GM23338 (cell line): ENCODE measurements around the gene FAM13A. TPM values are rescaled to one million over a fixed set of nuclear protein-coding genes. Genes with fewer than 3 reads are reported as not detected.
"Not testable (repeated sequence)": the region's sequence is repeated elsewhere in the genome, so short reads cannot be mapped to it uniquely, and the experiment has no call there.

Experiments
- ATAC-seq: fragments of 200-7000 bp; cut with Tn5 transposase; 3 replicates; pipeline ENCODE4 v1.9.1; 2020
- DNase-seq: peaks from one replicate; pipeline ENCODE4 v3.0.0-alpha.2; 2015; ENCODE audit warnings: low spot score
- H2AFZ ChIP-seq: fragments of 200-600 bp; sonication (generic); 2 replicates; pipeline ENCODE4 v1.8.0; 2016; ENCODE audit warnings: antibody characterized with exemption, mild to moderate bottlenecking, moderate library complexity
- H3F3A ChIP-seq: fragments of 200-600 bp; sonication (generic); replicated peaks from 2 replicates; pipeline ENCODE4 v1.8.0; 2017; ENCODE audit warnings: antibody characterized with exemption, mixed run types, low read depth
- H3K27ac ChIP-seq: fragments of 200-600 bp; sonication (generic); 2 replicates; pipeline ENCODE4 v1.6.1; 2016; ENCODE audit warnings: low read depth
- H3K27me3 ChIP-seq: fragments of 200-600 bp; sonication (generic); 2 replicates; pipeline ENCODE4 v1.8.0; 2016; ENCODE audit warnings: mild to moderate bottlenecking, mixed run types, moderate library complexity; ENCODE audit not compliant: insufficient read depth
- H3K36me3 ChIP-seq: fragments of 200-600 bp; sonication (generic); 2 replicates; pipeline ENCODE4 v1.8.0; 2016; ENCODE audit warnings: mild to moderate bottlenecking; ENCODE audit not compliant: insufficient read depth
- H3K4me1 ChIP-seq: fragments of 200-600 bp; sonication (generic); 2 replicates; pipeline ENCODE4 v1.8.0; 2016; ENCODE audit warnings: mild to moderate bottlenecking, moderate library complexity; ENCODE audit not compliant: insufficient read depth
- H3K4me2 ChIP-seq: fragments of 200-600 bp; sonication (generic); 2 replicates; pipeline ENCODE4 v1.7.1; 2017; ENCODE audit warnings: mixed run types
- H3K4me3 ChIP-seq: fragments of 200-600 bp; sonication (generic); 2 replicates; pipeline ENCODE4 v1.6.1; 2016; ENCODE audit warnings: mixed run types
- H3K79me2 ChIP-seq: fragments of 200-600 bp; sonication (generic); replicated peaks from 2 replicates; pipeline ENCODE4 v1.8.0; 2017; ENCODE audit warnings: mild to moderate bottlenecking; ENCODE audit not compliant: insufficient read depth
- H3K9me2 ChIP-seq: fragments of 200-600 bp; sonication (generic); 2 replicates; pipeline ENCODE4 v1.8.0; 2017; ENCODE audit not compliant: insufficient read depth
- H4K20me1 ChIP-seq: fragments of 200-600 bp; sonication (generic); replicated peaks from 2 replicates; pipeline ENCODE4 v1.8.0; 2017; ENCODE audit warnings: mild to moderate bottlenecking; ENCODE audit not compliant: insufficient read depth
- H3K27ac Mint-ChIP-seq: 2 replicates; pipeline ENCODE4 v1.8.0; 2020; ENCODE audit warnings: inconsistent platforms, mild to moderate bottlenecking, moderate library complexity, mixed read lengths
- H3K27me3 Mint-ChIP-seq: 3 replicates; pipeline ENCODE4 v1.8.0; 2022; ENCODE audit warnings: low read depth, mild to moderate bottlenecking, moderate library complexity, mixed read lengths, inconsistent platforms; ENCODE audit not compliant: insufficient read depth, poor library complexity
- H3K36me3 Mint-ChIP-seq: 3 replicates; pipeline ENCODE4 v1.8.0; 2021; ENCODE audit warnings: low read depth, mild to moderate bottlenecking, inconsistent platforms, moderate library complexity, mixed read lengths
- H3K4me1 Mint-ChIP-seq: 3 replicates; pipeline ENCODE4 v1.8.0; 2020; ENCODE audit warnings: mild to moderate bottlenecking, inconsistent platforms, mixed read lengths
- H3K4me3 Mint-ChIP-seq: 3 replicates; pipeline ENCODE4 v1.8.0; 2021; ENCODE audit warnings: moderate library complexity, mild to moderate bottlenecking, inconsistent platforms, mixed read lengths
- H3K9me3 Mint-ChIP-seq: 3 replicates; pipeline ENCODE4 v1.8.0; 2020; ENCODE audit warnings: moderate library complexity, mild to moderate bottlenecking, inconsistent platforms, mixed read lengths
- CREB1 ChIP-seq: fragments of 250-450 bp; sonication (Bioruptor Pico); IDR thresholded peaks from 2 replicates; pipeline ENCODE4 v1.5.0; 2020; ENCODE audit warnings: low read depth, mild to moderate bottlenecking, moderate library complexity
- EZH2 ChIP-seq: fragments of 200-600 bp; sonication (generic); IDR thresholded peaks from one replicate; pipeline ENCODE4 v1.8.0; 2017; ENCODE audit warnings: antibody characterized with exemption, mild to moderate bottlenecking, low read depth; ENCODE audit not compliant: unreplicated experiment
- JUNB ChIP-seq: IDR thresholded peaks from one replicate; pipeline ENCODE4 v1.6.1; 2016; ENCODE audit warnings: antibody characterized with exemption; ENCODE audit not compliant: unreplicated experiment
- NANOG ChIP-seq: IDR thresholded peaks from 2 replicates; pipeline ENCODE4 v1.6.1; 2016; ENCODE audit warnings: antibody characterized with exemption, borderline replicate concordance
- ZNF114 ChIP-seq: fragments of 250-450 bp; sonication (Bioruptor Pico); IDR thresholded peaks from 2 replicates; pipeline ENCODE4 v1.5.0; 2020; ENCODE audit warnings: mild to moderate bottlenecking, moderate library complexity
- ZNF331 ChIP-seq: fragments of 250-450 bp; sonication (Bioruptor Pico); IDR thresholded peaks from 2 replicates; pipeline ENCODE4 v1.5.0; 2020; ENCODE audit warnings: low read depth, mild to moderate bottlenecking, moderate library complexity
- polyA plus RNA-seq: library from polyadenylated mRNA; unstranded; fragments of >200 nt; fragmentation: Nextera tagmentation; extraction: Ambion mirVana; gene quantifications from 2 replicates; pipeline ENCODE4 v1.2.1, GENCODE V29; 2016
- total RNA-seq: library from RNA; depleted of rRNA; stranded (reverse); fragments of >200 nt; shearing (Covaris generic); gene quantifications from 2 replicates; pipeline ENCODE4 v1.2.3, GENCODE V29; 2014
- TF ChIP-seq, protein P1 (sequence below): IDR thresholded peaks from one replicate; pipeline ENCODE4 v1.6.1; 2018; ENCODE audit warnings: antibody characterized with exemption; ENCODE audit not compliant: unreplicated experiment
- TF ChIP-seq, protein P2 (sequence below): IDR thresholded peaks from 2 replicates; pipeline ENCODE4 v1.6.1; 2016; ENCODE audit warnings: antibody characterized with exemption

FAM13A gene
- total and polyA plus RNA-seq, 2 experiments from 2014 or later = 13.9 to 28.4 TPM

DNA sequence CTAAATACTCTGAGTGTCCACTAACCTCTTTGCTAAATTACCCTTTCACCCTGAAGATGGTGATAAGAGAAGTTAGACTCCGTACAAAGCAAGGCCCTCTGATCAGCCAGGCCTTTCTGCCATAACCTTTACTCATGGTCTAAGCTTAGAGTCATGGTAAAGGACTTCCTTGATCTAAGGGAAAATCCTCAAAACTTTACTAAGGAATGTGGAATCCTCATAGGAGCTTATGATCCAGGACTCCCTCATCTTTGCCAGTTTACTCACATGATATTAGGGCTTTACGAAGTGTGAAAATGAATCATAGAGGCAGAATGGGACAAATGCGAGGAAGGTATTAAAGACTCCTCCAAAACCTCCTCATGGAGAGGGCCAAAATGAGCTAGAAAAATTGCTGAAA is 7.9 kb upstream of the FAM13A start:
- no peaks in the 10 kb centered on the region for H3K4me1 ChIP-seq
- no peak overlapping the region for H3K4me2 ChIP-seq
- no peak for TF ChIP-seq NANOG
- TF ChIP-seq JUNB = no peak
- TF ChIP-seq, protein P1, sequence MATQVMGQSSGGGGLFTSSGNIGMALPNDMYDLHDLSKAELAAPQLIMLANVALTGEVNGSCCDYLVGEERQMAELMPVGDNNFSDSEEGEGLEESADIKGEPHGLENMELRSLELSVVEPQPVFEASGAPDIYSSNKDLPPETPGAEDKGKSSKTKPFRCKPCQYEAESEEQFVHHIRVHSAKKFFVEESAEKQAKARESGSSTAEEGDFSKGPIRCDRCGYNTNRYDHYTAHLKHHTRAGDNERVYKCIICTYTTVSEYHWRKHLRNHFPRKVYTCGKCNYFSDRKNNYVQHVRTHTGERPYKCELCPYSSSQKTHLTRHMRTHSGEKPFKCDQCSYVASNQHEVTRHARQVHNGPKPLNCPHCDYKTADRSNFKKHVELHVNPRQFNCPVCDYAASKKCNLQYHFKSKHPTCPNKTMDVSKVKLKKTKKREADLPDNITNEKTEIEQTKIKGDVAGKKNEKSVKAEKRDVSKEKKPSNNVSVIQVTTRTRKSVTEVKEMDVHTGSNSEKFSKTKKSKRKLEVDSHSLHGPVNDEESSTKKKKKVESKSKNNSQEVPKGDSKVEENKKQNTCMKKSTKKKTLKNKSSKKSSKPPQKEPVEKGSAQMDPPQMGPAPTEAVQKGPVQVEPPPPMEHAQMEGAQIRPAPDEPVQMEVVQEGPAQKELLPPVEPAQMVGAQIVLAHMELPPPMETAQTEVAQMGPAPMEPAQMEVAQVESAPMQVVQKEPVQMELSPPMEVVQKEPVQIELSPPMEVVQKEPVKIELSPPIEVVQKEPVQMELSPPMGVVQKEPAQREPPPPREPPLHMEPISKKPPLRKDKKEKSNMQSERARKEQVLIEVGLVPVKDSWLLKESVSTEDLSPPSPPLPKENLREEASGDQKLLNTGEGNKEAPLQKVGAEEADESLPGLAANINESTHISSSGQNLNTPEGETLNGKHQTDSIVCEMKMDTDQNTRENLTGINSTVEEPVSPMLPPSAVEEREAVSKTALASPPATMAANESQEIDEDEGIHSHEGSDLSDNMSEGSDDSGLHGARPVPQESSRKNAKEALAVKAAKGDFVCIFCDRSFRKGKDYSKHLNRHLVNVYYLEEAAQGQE = no peak
- TF ChIP-seq, protein P2, sequence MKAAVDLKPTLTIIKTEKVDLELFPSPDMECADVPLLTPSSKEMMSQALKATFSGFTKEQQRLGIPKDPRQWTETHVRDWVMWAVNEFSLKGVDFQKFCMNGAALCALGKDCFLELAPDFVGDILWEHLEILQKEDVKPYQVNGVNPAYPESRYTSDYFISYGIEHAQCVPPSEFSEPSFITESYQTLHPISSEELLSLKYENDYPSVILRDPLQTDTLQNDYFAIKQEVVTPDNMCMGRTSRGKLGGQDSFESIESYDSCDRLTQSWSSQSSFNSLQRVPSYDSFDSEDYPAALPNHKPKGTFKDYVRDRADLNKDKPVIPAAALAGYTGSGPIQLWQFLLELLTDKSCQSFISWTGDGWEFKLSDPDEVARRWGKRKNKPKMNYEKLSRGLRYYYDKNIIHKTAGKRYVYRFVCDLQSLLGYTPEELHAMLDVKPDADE = no peak
- TF ChIP-seq ZNF114 (CRISPR knock-in tag) = no peak
- no peak for TF ChIP-seq EZH2
- TF ChIP-seq CREB1 (CRISPR knock-in tag) = no peak
- no peak for TF ChIP-seq ZNF331 (CRISPR knock-in tag)
- DNase-seq = no peak
- no peak overlapping the region for H3K27ac Mint-ChIP-seq
- 0 out of 2 replicates have a peak, but pooled peaks cover 4% of the 10 kb centered on the region for H3K9me2 ChIP-seq
- no peak overlapping the region for H3K4me3 Mint-ChIP-seq
- no peak overlapping the region for H2AFZ ChIP-seq
- peaks cover 2% of the 10 kb centered on the region for H3K27me3 Mint-ChIP-seq
- no peaks in the 10 kb centered on the region for H4K20me1 ChIP-seq
- peaks cover 13% of the 10 kb centered on the region for H3K36me3 Mint-ChIP-seq
- peaks cover 20% of the 10 kb centered on the region; the same call in 2 of the 3 replicates for H3K9me3 Mint-ChIP-seq
- H3K4me3 ChIP-seq = no peak overlapping the region
- no peaks in the 10 kb centered on the region for H3K36me3 ChIP-seq
- no peaks in the 10 kb centered on the region for H3K79me2 ChIP-seq
- no peak for ATAC-seq
- H3K4me1 Mint-ChIP-seq = no peaks in the 10 kb centered on the region
- H3F3A ChIP-seq = no peaks in the 10 kb centered on the region
- no peak overlapping the region for H3K27ac ChIP-seq
- H3K27me3 ChIP-seq = no peaks in the 10 kb centered on the region

DNA sequence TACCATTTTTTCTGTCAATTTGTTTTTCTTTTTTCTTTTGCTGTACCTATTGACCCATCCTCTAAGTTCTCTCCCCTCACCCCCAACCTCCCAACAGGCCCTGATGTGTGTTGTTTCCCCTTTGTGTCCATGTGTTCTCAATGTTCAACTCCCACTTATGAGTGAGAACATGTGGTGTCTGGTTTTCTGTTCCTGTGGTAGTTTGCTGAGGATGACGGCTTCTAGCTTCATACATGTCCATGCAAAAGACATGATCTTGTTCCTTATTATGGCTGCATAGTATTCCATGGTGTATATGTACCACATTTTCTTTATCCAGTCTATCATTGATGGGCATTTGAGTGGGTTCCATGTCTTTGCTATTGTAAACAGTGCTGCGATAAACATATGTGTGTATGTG is 859 bp upstream of the FAM13A start:
- ATAC-seq, H3K9me2 ChIP-seq, H3K27me3 ChIP-seq, H3K4me2 ChIP-seq, H4K20me1 ChIP-seq, H3K27ac ChIP-seq, H3K36me3 Mint-ChIP-seq, H3F3A ChIP-seq, H3K9me3 Mint-ChIP-seq, H3K36me3 ChIP-seq, H3K27me3 Mint-ChIP-seq, H3K4me3 ChIP-seq, DNase-seq: not testable (repeated sequence)
- peaks cover 35% of the 10 kb centered on the region for H3K4me1 Mint-ChIP-seq
- Histone ChIP-seq H3K4me1 (peaks cover 20% of the 10 kb centered on the region), H2AFZ (peak overlapping the region; percentile 28; the same call in 1 of the 2 replicates), H3K79me2 (peaks cover 39% of the 10 kb centered on the region)
- peak overlapping the region; percentile 8; the same call in 1 of the 3 replicates for H3K4me3 Mint-ChIP-seq
- peak overlapping the region; percentile 46; the same call in 1 of the 2 replicates for H3K27ac Mint-ChIP-seq
